OCI-LY7 (cell line): ENCODE data around the gene KLRC1.
"Not testable (repeated sequence)": the region's sequence is repeated elsewhere in the genome, so short reads cannot be mapped to it uniquely, and the experiment has no call there.

Source experiments
- EZH2phosphoT487 ChIP-seq: fragments of 200-600 bp; sonication (generic); IDR thresholded peaks from 2 replicates; pipeline ENCODE4 v1.6.1; 2018; ENCODE audit warnings: low read depth, borderline replicate concordance, mild to moderate bottlenecking, mixed run types, antibody characterized with exemption, low read length, moderate library complexity, mixed read lengths
- TF ChIP-seq, protein P1 (sequence below): fragments of 200-600 bp; sonication (generic); conservative IDR thresholded peaks from 2 replicates; pipeline ENCODE4 v1.5.1; 2014; ENCODE audit warnings: mild to moderate bottlenecking, antibody characterized with exemption, low read length, moderate library complexity, mixed read lengths

DNA sequence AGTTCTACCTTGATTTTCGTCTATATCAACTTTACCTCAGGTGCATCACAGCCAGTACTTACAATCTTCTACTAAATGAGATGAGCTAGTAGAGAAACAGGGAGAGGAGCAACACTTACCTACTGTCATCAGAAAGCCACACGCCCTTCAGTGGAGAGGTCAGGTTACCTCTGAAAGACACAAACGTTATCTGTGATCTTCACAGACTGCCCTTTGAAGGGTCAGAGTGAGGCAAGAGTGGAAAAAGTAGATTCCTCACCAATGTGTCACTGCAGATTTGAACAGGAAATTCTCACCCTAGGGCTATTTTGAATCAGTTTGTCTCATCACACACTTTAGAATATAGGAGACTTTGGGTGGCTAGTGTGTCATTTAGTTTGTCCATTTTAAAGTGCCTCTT is 31.0 kb downstream of the KLRC1 start:
- TF ChIP-seq, protein P1, sequence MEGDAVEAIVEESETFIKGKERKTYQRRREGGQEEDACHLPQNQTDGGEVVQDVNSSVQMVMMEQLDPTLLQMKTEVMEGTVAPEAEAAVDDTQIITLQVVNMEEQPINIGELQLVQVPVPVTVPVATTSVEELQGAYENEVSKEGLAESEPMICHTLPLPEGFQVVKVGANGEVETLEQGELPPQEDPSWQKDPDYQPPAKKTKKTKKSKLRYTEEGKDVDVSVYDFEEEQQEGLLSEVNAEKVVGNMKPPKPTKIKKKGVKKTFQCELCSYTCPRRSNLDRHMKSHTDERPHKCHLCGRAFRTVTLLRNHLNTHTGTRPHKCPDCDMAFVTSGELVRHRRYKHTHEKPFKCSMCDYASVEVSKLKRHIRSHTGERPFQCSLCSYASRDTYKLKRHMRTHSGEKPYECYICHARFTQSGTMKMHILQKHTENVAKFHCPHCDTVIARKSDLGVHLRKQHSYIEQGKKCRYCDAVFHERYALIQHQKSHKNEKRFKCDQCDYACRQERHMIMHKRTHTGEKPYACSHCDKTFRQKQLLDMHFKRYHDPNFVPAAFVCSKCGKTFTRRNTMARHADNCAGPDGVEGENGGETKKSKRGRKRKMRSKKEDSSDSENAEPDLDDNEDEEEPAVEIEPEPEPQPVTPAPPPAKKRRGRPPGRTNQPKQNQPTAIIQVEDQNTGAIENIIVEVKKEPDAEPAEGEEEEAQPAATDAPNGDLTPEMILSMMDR, result not testable (repeated sequence)
- TF ChIP-seq EZH2phosphoT487, result not testable (repeated sequence)
